OCI-LY3 (cell line): ENCODE data around the gene CHST11.

Experiments used
- EZH2phosphoT487 ChIP-seq: fragments of 200-600 bp; shearing (Covaris generic); IDR thresholded peaks from 2 replicates; pipeline ENCODE4 v1.6.1; 2018; ENCODE audit warnings: antibody characterized with exemption, mixed run types, low read depth
- TF ChIP-seq, protein P1 (sequence below): fragments of 200-600, 300-600 bp; sonication (generic); IDR thresholded peaks from 2 replicates; pipeline ENCODE4 v1.5.1; 2014; ENCODE audit warnings: antibody characterized with exemption, low read length, low read depth

DNA sequence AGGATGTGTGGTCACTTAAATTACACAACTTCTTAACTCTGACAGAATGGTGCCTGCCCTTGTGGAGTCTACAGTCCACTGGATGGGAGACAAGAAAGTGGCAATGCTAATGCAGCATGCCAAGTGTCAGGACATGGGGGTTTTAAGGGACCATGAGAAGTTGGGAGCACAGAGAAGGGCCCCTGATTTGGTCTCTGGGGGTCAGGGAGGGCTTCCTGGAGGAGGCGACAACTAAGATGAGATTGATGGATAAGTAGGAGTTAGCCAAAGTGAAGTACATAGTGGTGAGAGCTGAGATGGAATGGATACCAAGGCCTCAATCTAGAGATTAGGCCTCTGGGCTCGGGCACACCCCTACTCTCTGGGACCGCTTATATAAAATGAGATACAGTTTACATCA, 236.7 kb downstream of the CHST11 start:
- TF ChIP-seq, protein P1, sequence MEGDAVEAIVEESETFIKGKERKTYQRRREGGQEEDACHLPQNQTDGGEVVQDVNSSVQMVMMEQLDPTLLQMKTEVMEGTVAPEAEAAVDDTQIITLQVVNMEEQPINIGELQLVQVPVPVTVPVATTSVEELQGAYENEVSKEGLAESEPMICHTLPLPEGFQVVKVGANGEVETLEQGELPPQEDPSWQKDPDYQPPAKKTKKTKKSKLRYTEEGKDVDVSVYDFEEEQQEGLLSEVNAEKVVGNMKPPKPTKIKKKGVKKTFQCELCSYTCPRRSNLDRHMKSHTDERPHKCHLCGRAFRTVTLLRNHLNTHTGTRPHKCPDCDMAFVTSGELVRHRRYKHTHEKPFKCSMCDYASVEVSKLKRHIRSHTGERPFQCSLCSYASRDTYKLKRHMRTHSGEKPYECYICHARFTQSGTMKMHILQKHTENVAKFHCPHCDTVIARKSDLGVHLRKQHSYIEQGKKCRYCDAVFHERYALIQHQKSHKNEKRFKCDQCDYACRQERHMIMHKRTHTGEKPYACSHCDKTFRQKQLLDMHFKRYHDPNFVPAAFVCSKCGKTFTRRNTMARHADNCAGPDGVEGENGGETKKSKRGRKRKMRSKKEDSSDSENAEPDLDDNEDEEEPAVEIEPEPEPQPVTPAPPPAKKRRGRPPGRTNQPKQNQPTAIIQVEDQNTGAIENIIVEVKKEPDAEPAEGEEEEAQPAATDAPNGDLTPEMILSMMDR = no peak
- TF ChIP-seq EZH2phosphoT487 = no peak
